ENCODE results near the gene AZIN2.

- TF ChIP-seq, protein P1, sequence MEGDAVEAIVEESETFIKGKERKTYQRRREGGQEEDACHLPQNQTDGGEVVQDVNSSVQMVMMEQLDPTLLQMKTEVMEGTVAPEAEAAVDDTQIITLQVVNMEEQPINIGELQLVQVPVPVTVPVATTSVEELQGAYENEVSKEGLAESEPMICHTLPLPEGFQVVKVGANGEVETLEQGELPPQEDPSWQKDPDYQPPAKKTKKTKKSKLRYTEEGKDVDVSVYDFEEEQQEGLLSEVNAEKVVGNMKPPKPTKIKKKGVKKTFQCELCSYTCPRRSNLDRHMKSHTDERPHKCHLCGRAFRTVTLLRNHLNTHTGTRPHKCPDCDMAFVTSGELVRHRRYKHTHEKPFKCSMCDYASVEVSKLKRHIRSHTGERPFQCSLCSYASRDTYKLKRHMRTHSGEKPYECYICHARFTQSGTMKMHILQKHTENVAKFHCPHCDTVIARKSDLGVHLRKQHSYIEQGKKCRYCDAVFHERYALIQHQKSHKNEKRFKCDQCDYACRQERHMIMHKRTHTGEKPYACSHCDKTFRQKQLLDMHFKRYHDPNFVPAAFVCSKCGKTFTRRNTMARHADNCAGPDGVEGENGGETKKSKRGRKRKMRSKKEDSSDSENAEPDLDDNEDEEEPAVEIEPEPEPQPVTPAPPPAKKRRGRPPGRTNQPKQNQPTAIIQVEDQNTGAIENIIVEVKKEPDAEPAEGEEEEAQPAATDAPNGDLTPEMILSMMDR (IDR thresholded peaks at IDR 0.05): no peak
- TF ChIP-seq POLR2A (IDR thresholded peaks at IDR 0.05): no peak
These were observed 38.1 kb downstream of the AZIN2 start for GRCh38 chr1:33119050-33119449.
